ENCODE data around the gene SOHLH1. TPM values are rescaled to one million over a fixed set of nuclear protein-coding genes. Genes with fewer than 3 reads are reported as not detected.

SOHLH1 gene
- total RNA-seq, 4 donors from 2014 or later: not detected

GRCh38 chr9:135662758-135663450 lies 36.4 kb downstream of the SOHLH1 start, which contains the start of gene LCN9:
Gene LCN9 (plus strand): TSS chr9:135663309. CDS start chr9:135663322, 13 bp downstream.
- intact Hi-C loops (cut with DNase I): no loop called here
- Histone ChIP-seq H3K27me3 (no peaks in the 10 kb centered on the region), H3K9me3 (no peaks in the 10 kb centered on the region), H3K27ac (no peak within 1 kb of the TSS), H3K36me3 (no peaks in the 10 kb centered on the region), H3K4me1 (no peaks in the 10 kb centered on the region), H3K4me3 (replicated peaks in 1 of 3) (no peak within 1 kb of the TSS)
- 52% methylated on average over 18 to 22 of the region's 25 CpGs for WGBS, 2 donors
- DNase-seq: peak in 1 of 2 donors; percentile 13
- TF ChIP-seq CTCF (IDR thresholded peaks at IDR 0.05): no peak
- TF ChIP-seq POLR2A (IDR thresholded peaks at IDR 0.05): no peak

- WGBS, 2 donors: 46 to 51% methylated on average over 19 of the region's 19 CpGs
- Histone ChIP-seq H3K9me3 (no peaks in the 10 kb centered on the region), H3K4me1 (no peaks in the 10 kb centered on the region), H3K27me3 (no peaks in the 10 kb centered on the region), H3K27ac (no peak overlapping the region), H3K4me3 (replicated peaks in 1 of 3) (no peak overlapping the region), H3K36me3 (no peaks in the 10 kb centered on the region)
- intact Hi-C loops (cut with DNase I): no loop called here
- TF ChIP-seq POLR2A (IDR thresholded peaks at IDR 0.05): no peak
- TF ChIP-seq CTCF (IDR thresholded peaks at IDR 0.05): no peak
- DNase-seq: no peak
Measured at GRCh38 chr9:135661816-135662560, 37.3 kb downstream of the SOHLH1 start.

GRCh38 chr9:135660407-135660806 lies 38.9 kb downstream of the SOHLH1 start:
- intact Hi-C loops (cut with DNase I): no loop called here
- Histone ChIP-seq H3K4me3 (replicated peaks in 1 of 3) (no peak overlapping the region), H3K27ac (no peak overlapping the region), H3K27me3 (no peaks in the 10 kb centered on the region), H3K36me3 (no peaks in the 10 kb centered on the region), H3K9me3 (no peaks in the 10 kb centered on the region), H3K4me1 (no peaks in the 10 kb centered on the region)
- WGBS, 2 donors: 90 to 92% methylated on average over 22 of the region's 22 CpGs
- DNase-seq: no peak
- TF ChIP-seq POLR2A (IDR thresholded peaks at IDR 0.05): no peak
- TF ChIP-seq CTCF (IDR thresholded peaks at IDR 0.05): no peak

- DNase-seq: no peak
- Histone ChIP-seq H3K4me3 (replicated peaks in 1 of 3) (no peak overlapping the region), H3K27me3 (no peaks in the 10 kb centered on the region), H3K36me3 (no peaks in the 10 kb centered on the region), H3K4me1 (no peaks in the 10 kb centered on the region), H3K9me3 (no peaks in the 10 kb centered on the region), H3K27ac (no peak overlapping the region)
- WGBS, 2 donors: 83 to 85% methylated on average over 13 of the region's 13 CpGs
- TF ChIP-seq CTCF (IDR thresholded peaks at IDR 0.05) (no peak), POLR2A (IDR thresholded peaks at IDR 0.05) (no peak)
- intact Hi-C loops (cut with DNase I): no loop called here
Measured at GRCh38 chr9:135659252-135659651, 40.0 kb downstream of the SOHLH1 start.

GRCh38 chr9:135657416-135657815 lies 41.9 kb downstream of the SOHLH1 start:
- DNase-seq: no peak
- Histone ChIP-seq H3K36me3 (no peaks in the 10 kb centered on the region), H3K4me3 (replicated peaks in 1 of 3) (no peak overlapping the region), H3K9me3 (no peaks in the 10 kb centered on the region), H3K27me3 (no peaks in the 10 kb centered on the region), H3K4me1 (no peaks in the 10 kb centered on the region), H3K27ac (no peak overlapping the region)
- TF ChIP-seq CTCF (IDR thresholded peaks at IDR 0.05) (no peak), POLR2A (IDR thresholded peaks at IDR 0.05) (no peak)
- WGBS, 2 donors: 85 to 89% methylated on average over 15 of the region's 15 CpGs
- intact Hi-C loops (cut with DNase I): no loop called here
